ENCODE results near the gene KLHL1. TPM values are rescaled to one million over a fixed set of nuclear protein-coding genes. Genes with fewer than 3 reads are reported as not detected.
A peak's percentile ranks its signal among the peaks of the same experiment; 100 is the strongest.

Gene KLHL1
- polyA plus RNA-seq, 1 donor from 2014 or later: 15.5 TPM

DNA sequence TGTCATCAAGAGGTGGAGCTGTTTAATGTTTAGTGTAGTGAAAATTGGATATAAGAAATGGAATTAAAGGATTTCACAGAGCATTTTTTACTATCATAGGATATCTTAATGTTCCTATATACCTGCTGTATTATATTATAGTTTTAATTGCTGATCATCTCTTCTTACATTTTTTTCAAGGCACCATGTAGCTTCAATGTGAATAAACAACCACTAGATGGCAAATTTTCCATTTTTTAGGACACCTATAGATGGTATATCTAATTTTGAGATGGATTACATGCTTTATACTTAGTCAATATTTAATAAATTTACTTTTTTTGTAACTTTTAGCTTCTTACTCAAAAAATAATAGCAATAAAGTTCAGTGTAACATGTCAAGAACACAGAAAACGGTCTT, 9.6 kb downstream of the KLHL1 start:
- Histone ChIP-seq H4K20me1 (ENCODE audit: insufficient read depth) (no peaks in the 10 kb centered on the region), H3K27me3 (ENCODE audit: insufficient read depth, low read depth, low read length) (no peaks in the 10 kb centered on the region), H3F3A (ENCODE audit: insufficient read depth, low read length, poor library complexity, severe bottlenecking) (no peaks in the 10 kb centered on the region), H3K79me2 (replicated peaks; ENCODE audit: insufficient read depth, low read length) (no peaks in the 10 kb centered on the region), H3K4me3 (ENCODE audit: low read length) (no peak overlapping the region), H2AFZ (ENCODE audit: low read depth, low read length) (no peak overlapping the region), H3K9ac (ENCODE audit: low read length) (no peak overlapping the region), H3K36me3 (ENCODE audit: insufficient read depth, low read length) (no peaks in the 10 kb centered on the region), H3K4me2 (ENCODE audit: low read length) (no peak overlapping the region), H3K9me2 (ENCODE audit: insufficient read depth, low read length) (no peaks in the 10 kb centered on the region), H3K9me3 (ENCODE audit: low read length) (no peaks in the 10 kb centered on the region), H3K27ac (ENCODE audit: low read length) (no peak overlapping the region)
- TF ChIP-seq EZH2 (IDR thresholded peaks at IDR 0.05; ENCODE audit: borderline replicate concordance, insufficient read depth, low read length, poor library complexity, severe bottlenecking) (no peak), TAF1 (IDR thresholded peaks at IDR 0.05; ENCODE audit: low read depth) (no peak), POLR2AphosphoS5 (IDR thresholded peaks at IDR 0.05) (no peak), RAD21 (conservative IDR thresholded peaks at IDR 0.05) (peak; percentile 53), EP300 (conservative IDR thresholded peaks at IDR 0.05; ENCODE audit: poor library complexity, severe bottlenecking) (no peak), MXI1 (conservative IDR thresholded peaks at IDR 0.05; ENCODE audit: poor library complexity, severe bottlenecking) (no peak), SMC3 (conservative IDR thresholded peaks at IDR 0.05; ENCODE audit: poor library complexity) (peak; percentile 64)
- TF ChIP-seq, protein P1, sequence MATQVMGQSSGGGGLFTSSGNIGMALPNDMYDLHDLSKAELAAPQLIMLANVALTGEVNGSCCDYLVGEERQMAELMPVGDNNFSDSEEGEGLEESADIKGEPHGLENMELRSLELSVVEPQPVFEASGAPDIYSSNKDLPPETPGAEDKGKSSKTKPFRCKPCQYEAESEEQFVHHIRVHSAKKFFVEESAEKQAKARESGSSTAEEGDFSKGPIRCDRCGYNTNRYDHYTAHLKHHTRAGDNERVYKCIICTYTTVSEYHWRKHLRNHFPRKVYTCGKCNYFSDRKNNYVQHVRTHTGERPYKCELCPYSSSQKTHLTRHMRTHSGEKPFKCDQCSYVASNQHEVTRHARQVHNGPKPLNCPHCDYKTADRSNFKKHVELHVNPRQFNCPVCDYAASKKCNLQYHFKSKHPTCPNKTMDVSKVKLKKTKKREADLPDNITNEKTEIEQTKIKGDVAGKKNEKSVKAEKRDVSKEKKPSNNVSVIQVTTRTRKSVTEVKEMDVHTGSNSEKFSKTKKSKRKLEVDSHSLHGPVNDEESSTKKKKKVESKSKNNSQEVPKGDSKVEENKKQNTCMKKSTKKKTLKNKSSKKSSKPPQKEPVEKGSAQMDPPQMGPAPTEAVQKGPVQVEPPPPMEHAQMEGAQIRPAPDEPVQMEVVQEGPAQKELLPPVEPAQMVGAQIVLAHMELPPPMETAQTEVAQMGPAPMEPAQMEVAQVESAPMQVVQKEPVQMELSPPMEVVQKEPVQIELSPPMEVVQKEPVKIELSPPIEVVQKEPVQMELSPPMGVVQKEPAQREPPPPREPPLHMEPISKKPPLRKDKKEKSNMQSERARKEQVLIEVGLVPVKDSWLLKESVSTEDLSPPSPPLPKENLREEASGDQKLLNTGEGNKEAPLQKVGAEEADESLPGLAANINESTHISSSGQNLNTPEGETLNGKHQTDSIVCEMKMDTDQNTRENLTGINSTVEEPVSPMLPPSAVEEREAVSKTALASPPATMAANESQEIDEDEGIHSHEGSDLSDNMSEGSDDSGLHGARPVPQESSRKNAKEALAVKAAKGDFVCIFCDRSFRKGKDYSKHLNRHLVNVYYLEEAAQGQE (IDR thresholded peaks at IDR 0.05; ENCODE audit: borderline replicate concordance): no peak
- TF ChIP-seq, protein P2, sequence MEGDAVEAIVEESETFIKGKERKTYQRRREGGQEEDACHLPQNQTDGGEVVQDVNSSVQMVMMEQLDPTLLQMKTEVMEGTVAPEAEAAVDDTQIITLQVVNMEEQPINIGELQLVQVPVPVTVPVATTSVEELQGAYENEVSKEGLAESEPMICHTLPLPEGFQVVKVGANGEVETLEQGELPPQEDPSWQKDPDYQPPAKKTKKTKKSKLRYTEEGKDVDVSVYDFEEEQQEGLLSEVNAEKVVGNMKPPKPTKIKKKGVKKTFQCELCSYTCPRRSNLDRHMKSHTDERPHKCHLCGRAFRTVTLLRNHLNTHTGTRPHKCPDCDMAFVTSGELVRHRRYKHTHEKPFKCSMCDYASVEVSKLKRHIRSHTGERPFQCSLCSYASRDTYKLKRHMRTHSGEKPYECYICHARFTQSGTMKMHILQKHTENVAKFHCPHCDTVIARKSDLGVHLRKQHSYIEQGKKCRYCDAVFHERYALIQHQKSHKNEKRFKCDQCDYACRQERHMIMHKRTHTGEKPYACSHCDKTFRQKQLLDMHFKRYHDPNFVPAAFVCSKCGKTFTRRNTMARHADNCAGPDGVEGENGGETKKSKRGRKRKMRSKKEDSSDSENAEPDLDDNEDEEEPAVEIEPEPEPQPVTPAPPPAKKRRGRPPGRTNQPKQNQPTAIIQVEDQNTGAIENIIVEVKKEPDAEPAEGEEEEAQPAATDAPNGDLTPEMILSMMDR (IDR thresholded peaks at IDR 0.05; ENCODE audit: poor library complexity, severe bottlenecking): peak; percentile 65

DNA sequence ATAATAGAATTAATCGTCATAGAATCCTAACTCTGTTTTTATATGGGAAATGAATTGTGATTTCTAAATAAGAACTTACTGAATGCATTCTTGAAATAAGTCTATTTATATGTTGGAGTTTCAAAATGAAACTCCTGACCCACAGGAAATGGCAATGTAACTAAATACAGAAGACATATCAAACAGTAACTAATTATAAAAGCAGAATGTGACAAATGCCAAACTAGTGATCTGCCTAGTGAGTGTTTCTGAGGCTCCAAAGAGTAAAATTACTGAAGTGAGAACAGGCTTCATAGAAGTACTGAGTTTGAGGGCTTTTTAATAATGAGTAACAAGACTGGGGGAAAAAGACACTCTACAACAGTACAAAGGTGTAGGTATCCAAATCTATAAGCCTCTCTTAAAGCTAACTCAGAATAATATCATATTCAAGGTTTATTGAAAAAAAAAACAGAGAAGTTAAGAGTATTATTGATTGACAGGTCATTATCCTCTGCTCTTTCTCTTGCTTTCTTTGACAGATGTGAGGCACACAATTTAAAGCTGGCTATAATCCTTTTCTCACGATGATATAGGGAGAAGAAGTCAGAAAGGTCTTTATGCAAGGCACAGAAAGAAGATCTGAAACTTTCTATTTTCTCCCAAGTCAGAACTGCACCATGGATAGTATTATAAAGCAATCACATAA, 18.1 kb downstream of the KLHL1 start:
- peak overlapping the region; percentile 39 for H3K4me3 ChIP-seq (ENCODE audit: low read length)
- H3K36me3 ChIP-seq (ENCODE audit: insufficient read depth, low read length): no peaks in the 10 kb centered on the region
- TF ChIP-seq SMC3 (conservative IDR thresholded peaks at IDR 0.05; ENCODE audit: poor library complexity) (no peak), EP300 (conservative IDR thresholded peaks at IDR 0.05; ENCODE audit: poor library complexity, severe bottlenecking) (peak; percentile 72)
- TF ChIP-seq, protein P1 (IDR thresholded peaks at IDR 0.05; ENCODE audit: borderline replicate concordance): no peak
- H3K27ac ChIP-seq (ENCODE audit: low read length): peak overlapping the region; percentile 21
- H2AFZ ChIP-seq (ENCODE audit: low read depth, low read length): no peak overlapping the region
- no peaks in the 10 kb centered on the region for H4K20me1 ChIP-seq (ENCODE audit: insufficient read depth)
- H3K27me3 ChIP-seq (ENCODE audit: insufficient read depth, low read depth, low read length): no peaks in the 10 kb centered on the region
- H3K9me2 ChIP-seq (ENCODE audit: insufficient read depth, low read length): no peaks in the 10 kb centered on the region
- H3K4me2 ChIP-seq (ENCODE audit: low read length): peak overlapping the region; percentile 36
- H3K9me3 ChIP-seq (ENCODE audit: low read length): no peaks in the 10 kb centered on the region
- H3F3A ChIP-seq (ENCODE audit: insufficient read depth, low read length, poor library complexity, severe bottlenecking): peaks cover 4% of the 10 kb centered on the region
- no peak overlapping the region for H3K9ac ChIP-seq (ENCODE audit: low read length)
- H3K79me2 ChIP-seq (replicated peaks; ENCODE audit: insufficient read depth, low read length): no peaks in the 10 kb centered on the region

Measured in neural cell (in vitro differentiated cells).